Immature natural killer cell (primary cell): ENCODE measurements around the gene CREB3L1. TPM values are rescaled to one million over a fixed set of nuclear protein-coding genes. Genes with fewer than 3 reads are reported as not detected.

Source experiments
- DNase-seq, 3 donors: peaks; one replicate each; pipeline ENCODE4 v3.0.0; 2022; ENCODE audit warnings: mixed read lengths in 1 of 3
- H3K27ac Mint-ChIP-seq, 6 donors: one replicate each; pipeline ENCODE4 v1.8.0; 2020; ENCODE audit warnings: mixed read lengths in 6 of 6, mild to moderate bottlenecking in 5 of 6, inconsistent platforms in 4 of 6, moderate library complexity in 3 of 6
- H3K27me3 Mint-ChIP-seq, 3 donors: one replicate each; pipeline ENCODE4 v1.8.0; 2020 to 2021; ENCODE audit warnings: low read depth in 3 of 3, mild to moderate bottlenecking in 3 of 3, mixed read lengths in 3 of 3, moderate library complexity in 3 of 3, inconsistent platforms in 1 of 3
- H3K36me3 Mint-ChIP-seq, 3 donors: one replicate each; pipeline ENCODE4 v1.8.0; 2020; ENCODE audit warnings: mixed read lengths in 3 of 3, inconsistent platforms in 2 of 3, mild to moderate bottlenecking in 2 of 3
- H3K4me1 Mint-ChIP-seq, 2 donors: one replicate each; pipeline ENCODE4 v1.8.0; 2020; ENCODE audit warnings: inconsistent platforms in 2 of 2, mild to moderate bottlenecking in 2 of 2, mixed read lengths in 2 of 2, moderate library complexity in 1 of 2
- H3K4me3 Mint-ChIP-seq, 5 donors: one replicate each; pipeline ENCODE4 v1.8.0; 2020; ENCODE audit warnings: mild to moderate bottlenecking in 5 of 5, mixed read lengths in 5 of 5, inconsistent platforms in 3 of 5, moderate library complexity in 3 of 5
- H3K9me3 Mint-ChIP-seq, 6 donors: one replicate each; pipeline ENCODE4 v1.8.0; 2020; ENCODE audit warnings: mild to moderate bottlenecking in 6 of 6, mixed read lengths in 6 of 6, inconsistent platforms in 4 of 6, moderate library complexity in 3 of 6
- polyA plus RNA-seq, 3 donors: library from polyadenylated mRNA; unstranded; fragments of 300-500 nt; fragmentation: Illumina TruSeq; gene quantifications; one replicate each; pipeline ENCODE4 v1.2.3, GENCODE V29; 2021

Gene CREB3L1
- polyA plus RNA-seq, 3 donors from 2014 or later, result not detected

- Mint-ChIP-seq H3K36me3 (no peaks in the 10 kb centered on the region), H3K4me3 (no peak overlapping the region), H3K27ac (no peak overlapping the region), H3K4me1 (peaks cover 0 to 4% of the 10 kb centered on the region in 2 donors), H3K27me3 (peaks cover 4 to 17% (median 10%) of the 10 kb centered on the region in 3 donors), H3K9me3 (no peaks in the 10 kb centered on the region)
- no peak for DNase-seq
These were observed 4.5 kb upstream of the CREB3L1 start for GRCh38 chr11:46272816-46273427.

DNA sequence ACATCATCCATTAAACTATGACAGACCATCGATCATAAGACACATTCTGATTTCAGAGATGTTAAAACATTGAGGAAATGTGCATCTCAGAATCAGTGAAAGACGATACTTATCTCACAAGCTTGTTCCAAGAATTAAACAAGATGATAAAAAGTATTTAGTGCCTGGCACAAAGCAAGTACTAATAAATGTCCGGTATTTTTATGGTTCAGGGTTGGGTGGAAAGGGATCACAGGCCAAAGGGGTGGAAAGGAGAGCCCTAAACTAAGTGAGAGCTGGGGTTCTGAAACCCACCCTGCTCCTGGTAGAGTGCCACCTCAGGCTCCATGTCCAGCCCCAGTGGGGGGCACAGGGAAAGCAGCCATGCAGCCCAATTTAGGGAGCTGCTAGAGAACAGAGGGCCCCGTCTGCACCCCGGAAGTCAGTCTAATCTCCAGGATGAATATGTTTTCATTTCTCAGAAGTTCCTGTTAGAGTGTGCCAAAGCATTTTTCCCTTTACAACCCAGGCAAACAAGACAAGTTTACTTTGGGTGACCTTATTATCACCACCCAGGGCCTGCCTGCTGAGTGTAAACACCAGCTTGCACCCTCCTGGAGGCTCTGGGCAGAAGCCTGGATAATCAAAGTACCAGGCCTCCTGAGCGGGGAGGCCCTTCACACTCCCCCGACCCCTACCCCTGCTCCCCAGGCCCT is 3.8 kb upstream of the CREB3L1 start:
- peaks cover 4 to 17% (median 10%) of the 10 kb centered on the region in 3 donors for H3K27me3 Mint-ChIP-seq
- H3K4me1 Mint-ChIP-seq, result peaks cover 0 to 4% of the 10 kb centered on the region in 2 donors
- no peak for DNase-seq
- no peaks in the 10 kb centered on the region for H3K36me3 Mint-ChIP-seq
- no peaks in the 10 kb centered on the region for H3K9me3 Mint-ChIP-seq
- H3K4me3 Mint-ChIP-seq, result no peak overlapping the region
- H3K27ac Mint-ChIP-seq, result no peak overlapping the region

GRCh38 chr11:46275964-46276641 is 1.4 kb upstream of the CREB3L1 start:
- DNase-seq, result no peak
- H3K36me3 Mint-ChIP-seq, result no peaks in the 10 kb centered on the region
- H3K4me3 Mint-ChIP-seq, result no peak overlapping the region
- H3K27me3 Mint-ChIP-seq, result peaks cover 13 to 26% (median 13%) of the 10 kb centered on the region in 3 donors
- no peak overlapping the region for H3K27ac Mint-ChIP-seq
- H3K9me3 Mint-ChIP-seq, result peaks cover 0 to 3% (median 0%) of the 10 kb centered on the region in 6 donors
- H3K4me1 Mint-ChIP-seq, result peaks cover 0 to 6% of the 10 kb centered on the region in 2 donors

GRCh38 chr11:46277313-46277621 is 195 bp upstream of the CREB3L1 start:
- Mint-ChIP-seq H3K27me3 (peaks cover 13 to 26% (median 15%) of the 10 kb centered on the region in 3 donors), H3K4me3 (peak overlapping the region in 1 of 5 donors; percentile 56)

DNA sequence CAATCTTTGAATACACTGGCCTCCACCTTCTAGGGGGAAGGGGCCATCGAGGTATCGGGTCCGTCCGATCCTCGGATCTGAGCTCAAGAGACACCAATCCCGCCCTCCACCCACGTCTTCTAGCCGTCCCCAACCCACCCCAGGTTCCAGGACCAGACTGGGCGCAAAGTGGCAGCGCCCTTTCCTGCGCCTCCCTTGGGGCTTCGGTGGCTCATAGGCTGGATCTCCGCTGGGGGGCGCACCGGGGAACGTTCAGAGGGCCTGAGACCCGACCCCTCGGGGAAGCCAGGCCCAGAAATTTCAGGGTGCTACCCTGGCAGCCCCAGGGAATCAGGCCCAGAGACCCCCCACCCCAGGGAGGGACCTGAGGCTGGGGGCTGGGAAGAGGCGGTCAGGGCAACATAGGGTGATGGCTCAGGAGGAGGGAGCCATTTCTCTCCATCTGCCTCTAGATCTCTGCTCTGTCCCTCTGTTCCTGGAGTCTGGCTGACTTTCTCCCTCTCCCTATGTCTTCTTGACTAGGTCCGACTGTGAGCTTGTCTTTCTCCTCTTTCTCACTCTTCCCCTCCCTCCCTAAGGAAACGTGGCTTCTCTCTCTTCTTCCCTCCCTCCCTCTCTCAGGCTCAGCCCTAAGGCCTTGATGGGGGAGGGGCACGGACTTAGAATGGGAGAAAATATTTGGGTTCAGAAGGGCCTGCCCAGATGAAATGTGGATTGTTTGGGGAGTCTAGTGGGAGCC is 1.1 kb downstream of the CREB3L1 start:
- Mint-ChIP-seq H3K27ac (no peak overlapping the region), H3K4me3 (peak overlapping the region in 1 of 5 donors; percentile 38), H3K36me3 (no peaks in the 10 kb centered on the region), H3K27me3 (peaks cover 16 to 29% (median 16%) of the 10 kb centered on the region in 3 donors), H3K4me1 (peaks cover 0 to 6% of the 10 kb centered on the region in 2 donors), H3K9me3 (peaks cover 0 to 3% (median 0%) of the 10 kb centered on the region in 6 donors)
- DNase-seq, result no peak

More at GRCh38 chr11:46277313-46277621, 195 bp upstream of the CREB3L1 start:
- Mint-ChIP-seq H3K9me3 (peaks cover 0 to 3% (median 0%) of the 10 kb centered on the region in 6 donors), H3K27ac (no peak overlapping the region), H3K4me1 (peaks cover 0 to 6% of the 10 kb centered on the region in 2 donors), H3K36me3 (no peaks in the 10 kb centered on the region)
- DNase-seq, result no peak

DNA sequence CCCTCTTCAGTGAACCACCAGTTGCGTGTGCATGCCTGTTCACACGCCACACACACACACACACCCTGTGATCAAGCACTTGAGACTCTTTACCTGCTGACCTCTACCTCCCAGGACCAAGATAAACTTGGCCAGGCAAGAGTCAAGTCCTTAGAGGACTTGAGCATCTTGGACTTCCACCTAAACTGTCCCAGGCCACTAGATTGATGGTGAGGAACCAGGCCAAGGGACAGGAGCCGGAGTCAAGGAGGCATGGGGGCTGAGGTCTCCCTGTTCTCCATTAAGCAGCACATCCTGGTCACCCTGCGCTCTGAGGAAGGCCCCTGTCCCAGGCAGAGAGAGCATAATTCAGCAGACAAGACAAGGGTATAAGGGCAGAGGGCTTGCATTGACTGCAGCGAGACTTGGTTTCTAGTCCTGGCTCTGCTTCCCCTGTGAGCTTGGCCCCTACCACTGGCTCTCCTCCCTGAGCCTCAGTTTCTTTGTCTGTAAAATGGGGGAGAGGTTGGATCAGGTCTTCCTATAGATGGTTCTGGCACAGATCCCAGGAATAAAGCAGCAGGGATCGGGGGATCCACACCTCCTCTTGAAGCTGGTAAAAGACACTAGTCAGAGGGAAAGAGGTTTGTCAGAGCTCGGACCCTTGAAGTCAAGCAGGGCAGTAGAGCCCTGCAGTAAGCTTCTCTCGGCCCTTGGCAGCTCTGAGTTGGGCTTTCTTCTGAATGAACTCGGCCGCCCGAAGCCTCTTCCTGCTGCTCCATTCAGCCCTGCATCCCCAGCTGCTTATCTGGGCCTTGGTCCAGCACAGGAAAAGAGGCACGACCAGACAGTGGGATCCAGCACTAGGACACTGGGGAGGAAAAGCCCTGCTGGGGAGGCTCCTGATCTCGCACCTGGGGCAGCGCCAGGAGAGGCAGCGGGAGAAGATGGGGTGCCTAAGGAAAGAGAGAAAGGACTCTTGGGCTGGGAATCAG is 2.0 kb downstream of the CREB3L1 start:
- no peak for DNase-seq
- H3K9me3 Mint-ChIP-seq, result peaks cover 0 to 3% (median 0%) of the 10 kb centered on the region in 6 donors
- peak overlapping the region in 1 of 5 donors; percentile 38 for H3K4me3 Mint-ChIP-seq
- H3K27me3 Mint-ChIP-seq, result peaks cover 17 to 29% (median 19%) of the 10 kb centered on the region in 3 donors
- peaks cover 0 to 6% of the 10 kb centered on the region in 2 donors for H3K4me1 Mint-ChIP-seq
- H3K36me3 Mint-ChIP-seq, result no peaks in the 10 kb centered on the region
- no peak overlapping the region for H3K27ac Mint-ChIP-seq

GRCh38 chr11:46280706-46281105 is 3.2 kb downstream of the CREB3L1 start:
- Mint-ChIP-seq H3K9me3 (peaks cover 0 to 3% (median 0%) of the 10 kb centered on the region in 6 donors), H3K36me3 (no peaks in the 10 kb centered on the region), H3K4me1 (peaks cover 0 to 6% of the 10 kb centered on the region in 2 donors), H3K27ac (no peak overlapping the region), H3K27me3 (peaks cover 19 to 29% (median 19%) of the 10 kb centered on the region in 3 donors), H3K4me3 (no peak overlapping the region)
- DNase-seq, result no peak

DNA sequence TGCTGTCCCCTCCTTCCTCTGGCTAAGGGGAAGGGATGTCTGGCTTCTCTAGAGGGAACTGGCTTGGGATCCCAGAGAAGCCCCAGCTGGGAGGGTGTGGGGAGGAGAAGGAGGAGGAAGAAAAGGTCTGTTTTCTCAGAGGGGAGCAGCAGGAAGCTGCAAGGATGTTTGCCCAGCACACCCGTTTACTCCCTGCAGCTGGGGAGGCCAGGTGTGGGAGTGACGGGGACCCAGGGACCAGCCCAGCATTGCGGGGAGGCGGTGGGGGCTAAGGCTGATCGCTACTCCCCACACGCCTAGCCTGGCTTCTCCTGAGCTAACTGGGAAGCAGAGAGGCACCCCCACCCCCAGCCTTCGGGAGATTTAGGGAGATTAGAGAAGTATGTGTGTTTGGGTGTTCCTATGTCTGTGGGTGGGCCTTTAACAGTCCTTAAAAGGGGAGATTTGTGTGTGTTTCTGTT is 3.9 kb downstream of the CREB3L1 start:
- no peak overlapping the region for H3K4me3 Mint-ChIP-seq
- H3K4me1 Mint-ChIP-seq, result peaks cover 0 to 6% of the 10 kb centered on the region in 2 donors
- H3K27ac Mint-ChIP-seq, result no peak overlapping the region
- H3K36me3 Mint-ChIP-seq, result no peaks in the 10 kb centered on the region
- peaks cover 0 to 3% (median 0%) of the 10 kb centered on the region in 6 donors for H3K9me3 Mint-ChIP-seq
- H3K27me3 Mint-ChIP-seq, result peaks cover 18 to 28% (median 19%) of the 10 kb centered on the region in 3 donors
- no peak for DNase-seq

GRCh38 chr11:46285173-46285572 is 7.7 kb downstream of the CREB3L1 start:
- no peak for DNase-seq
- Mint-ChIP-seq H3K27me3 (peaks cover 10 to 13% (median 12%) of the 10 kb centered on the region in 3 donors), H3K36me3 (no peaks in the 10 kb centered on the region), H3K27ac (no peak overlapping the region), H3K4me3 (no peak overlapping the region), H3K4me1 (no peaks in the 10 kb centered on the region), H3K9me3 (no peaks in the 10 kb centered on the region)

GRCh38 chr11:46285594-46286033 is 8.2 kb downstream of the CREB3L1 start:
- Mint-ChIP-seq H3K27me3 (peaks cover 8 to 13% (median 12%) of the 10 kb centered on the region in 3 donors), H3K4me1 (no peaks in the 10 kb centered on the region), H3K27ac (no peak overlapping the region), H3K4me3 (no peak overlapping the region), H3K9me3 (no peaks in the 10 kb centered on the region), H3K36me3 (no peaks in the 10 kb centered on the region)
- DNase-seq, result no peak

GRCh38 chr11:46286789-46287188 is 9.3 kb downstream of the CREB3L1 start:
- H3K36me3 Mint-ChIP-seq, result no peaks in the 10 kb centered on the region
- H3K27ac Mint-ChIP-seq, result no peak overlapping the region
- no peak for DNase-seq
- H3K4me3 Mint-ChIP-seq, result no peak overlapping the region
- no peaks in the 10 kb centered on the region for H3K9me3 Mint-ChIP-seq
- no peaks in the 10 kb centered on the region for H3K4me1 Mint-ChIP-seq
- H3K27me3 Mint-ChIP-seq, result peaks cover 6 to 13% (median 9%) of the 10 kb centered on the region in 3 donors

DNA sequence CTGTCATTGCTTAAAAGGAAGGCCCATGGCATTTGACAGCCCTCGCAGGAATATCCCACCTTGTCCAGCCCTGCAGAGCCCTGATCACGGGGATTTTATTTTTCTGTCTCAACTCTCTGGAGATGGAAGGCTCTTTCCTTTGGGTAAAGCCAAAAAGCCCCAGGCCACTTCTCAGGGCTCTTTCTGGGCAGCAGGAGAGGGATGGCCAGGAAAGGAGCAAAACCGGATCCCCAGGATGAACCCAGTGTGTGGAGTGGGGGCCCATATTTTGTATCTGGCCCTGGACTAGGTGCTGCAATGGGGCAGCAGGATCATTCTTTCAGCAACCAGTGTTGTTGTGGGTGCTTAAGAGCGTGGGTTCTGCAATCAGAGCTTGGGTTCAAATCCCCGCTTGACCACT is 11.0 kb downstream of the CREB3L1 start:
- H3K4me1 Mint-ChIP-seq, result no peaks in the 10 kb centered on the region

More for the DNA sequence above, 11.0 kb downstream of the CREB3L1 start:
- Mint-ChIP-seq H3K36me3 (no peaks in the 10 kb centered on the region), H3K27ac (no peak overlapping the region), H3K4me3 (no peak overlapping the region), H3K27me3 (peaks cover 3 to 9% (median 8%) of the 10 kb centered on the region in 3 donors), H3K9me3 (no peaks in the 10 kb centered on the region)
- DNase-seq, result no peak
